ENCODE data around the gene METAP1D. TPM values are rescaled to one million over a fixed set of nuclear protein-coding genes. Genes with fewer than 3 reads are reported as not detected.

The METAP1D gene
- total RNA-seq, 1 donor from 2014 or later = 8.2 TPM

DNA sequence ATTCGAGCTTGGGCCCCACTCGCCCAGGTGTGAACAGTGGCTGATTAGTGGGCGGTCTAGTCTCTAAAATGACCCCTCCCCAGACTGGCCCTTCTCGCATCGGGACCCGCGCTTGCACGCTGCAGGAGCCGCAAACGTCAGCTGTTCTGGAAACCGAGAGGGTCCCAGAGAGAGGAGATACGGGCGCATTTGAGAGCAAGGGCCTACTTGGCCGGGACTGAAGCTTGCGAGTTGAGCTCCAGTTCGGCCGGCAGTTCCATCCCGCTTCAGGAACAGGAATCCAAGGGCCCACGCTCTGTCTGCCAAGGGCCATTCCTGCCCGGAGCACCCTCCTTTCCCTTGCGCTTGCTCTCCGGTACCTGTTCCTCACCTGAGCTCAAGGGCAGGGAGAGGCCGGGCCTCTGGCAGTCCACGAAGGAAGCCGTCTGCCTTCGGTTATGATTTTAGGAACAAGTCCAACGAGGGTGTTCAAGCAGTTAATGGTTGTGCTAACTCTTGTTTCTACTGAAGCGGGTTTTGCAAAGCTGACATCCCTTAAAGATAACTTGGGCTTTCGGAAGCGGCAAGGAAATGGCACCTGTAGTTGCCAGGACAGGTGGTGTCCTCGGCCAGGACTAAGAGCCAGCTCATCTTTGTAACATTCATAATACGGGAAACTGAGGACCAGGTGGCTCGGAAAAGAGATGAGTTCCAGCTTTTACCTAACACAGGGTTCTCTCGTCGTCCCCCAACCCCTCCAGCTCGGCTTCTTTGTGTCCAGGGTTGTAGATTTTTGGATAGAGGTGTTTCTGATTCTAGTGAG is 81.7 kb downstream of the METAP1D start:
- Histone ChIP-seq H4K20me1 (ENCODE audit: low read depth) (peaks cover 77% of the 10 kb centered on the region), H3K4me3 (no peak overlapping the region), H3K4me1 (peaks cover 17% of the 10 kb centered on the region), H3K9ac (no peak overlapping the region), H2AFZ (replicated peaks) (no peak overlapping the region), H3K27ac (no peak overlapping the region), H3K4me2 (no peak overlapping the region), H3F3A (ENCODE audit: low read depth) (peaks cover 31% of the 10 kb centered on the region), H3K79me2 (ENCODE audit: low read depth) (no peaks in the 10 kb centered on the region), H3K27me3 (peaks cover 100% of the 10 kb centered on the region), H3K9me3 (ENCODE audit: low read depth) (no peaks in the 10 kb centered on the region), H3K36me3 (no peaks in the 10 kb centered on the region)
- Mint-ChIP-seq H3K27ac (no peak overlapping the region), H3K36me3 (peaks cover 3% of the 10 kb centered on the region), H3K4me3 (peak overlapping the region; percentile 27), H3K9me3 (peaks cover 3% of the 10 kb centered on the region), H3K27me3 (ENCODE audit: insufficient read depth, low read depth) (peaks cover 83% of the 10 kb centered on the region), H3K4me1 (peaks cover 35% of the 10 kb centered on the region)
- peak; percentile 64 for DNase-seq (ENCODE audit: low spot score)
- TF ChIP-seq EZH2phosphoT487 (IDR thresholded peaks at IDR 0.05) (peak; percentile 54), EZH2 (IDR thresholded peaks at IDR 0.05) (peak; percentile 96)
- TF ChIP-seq, protein P1, sequence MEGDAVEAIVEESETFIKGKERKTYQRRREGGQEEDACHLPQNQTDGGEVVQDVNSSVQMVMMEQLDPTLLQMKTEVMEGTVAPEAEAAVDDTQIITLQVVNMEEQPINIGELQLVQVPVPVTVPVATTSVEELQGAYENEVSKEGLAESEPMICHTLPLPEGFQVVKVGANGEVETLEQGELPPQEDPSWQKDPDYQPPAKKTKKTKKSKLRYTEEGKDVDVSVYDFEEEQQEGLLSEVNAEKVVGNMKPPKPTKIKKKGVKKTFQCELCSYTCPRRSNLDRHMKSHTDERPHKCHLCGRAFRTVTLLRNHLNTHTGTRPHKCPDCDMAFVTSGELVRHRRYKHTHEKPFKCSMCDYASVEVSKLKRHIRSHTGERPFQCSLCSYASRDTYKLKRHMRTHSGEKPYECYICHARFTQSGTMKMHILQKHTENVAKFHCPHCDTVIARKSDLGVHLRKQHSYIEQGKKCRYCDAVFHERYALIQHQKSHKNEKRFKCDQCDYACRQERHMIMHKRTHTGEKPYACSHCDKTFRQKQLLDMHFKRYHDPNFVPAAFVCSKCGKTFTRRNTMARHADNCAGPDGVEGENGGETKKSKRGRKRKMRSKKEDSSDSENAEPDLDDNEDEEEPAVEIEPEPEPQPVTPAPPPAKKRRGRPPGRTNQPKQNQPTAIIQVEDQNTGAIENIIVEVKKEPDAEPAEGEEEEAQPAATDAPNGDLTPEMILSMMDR (IDR thresholded peaks at IDR 0.05) = no peak

DNA sequence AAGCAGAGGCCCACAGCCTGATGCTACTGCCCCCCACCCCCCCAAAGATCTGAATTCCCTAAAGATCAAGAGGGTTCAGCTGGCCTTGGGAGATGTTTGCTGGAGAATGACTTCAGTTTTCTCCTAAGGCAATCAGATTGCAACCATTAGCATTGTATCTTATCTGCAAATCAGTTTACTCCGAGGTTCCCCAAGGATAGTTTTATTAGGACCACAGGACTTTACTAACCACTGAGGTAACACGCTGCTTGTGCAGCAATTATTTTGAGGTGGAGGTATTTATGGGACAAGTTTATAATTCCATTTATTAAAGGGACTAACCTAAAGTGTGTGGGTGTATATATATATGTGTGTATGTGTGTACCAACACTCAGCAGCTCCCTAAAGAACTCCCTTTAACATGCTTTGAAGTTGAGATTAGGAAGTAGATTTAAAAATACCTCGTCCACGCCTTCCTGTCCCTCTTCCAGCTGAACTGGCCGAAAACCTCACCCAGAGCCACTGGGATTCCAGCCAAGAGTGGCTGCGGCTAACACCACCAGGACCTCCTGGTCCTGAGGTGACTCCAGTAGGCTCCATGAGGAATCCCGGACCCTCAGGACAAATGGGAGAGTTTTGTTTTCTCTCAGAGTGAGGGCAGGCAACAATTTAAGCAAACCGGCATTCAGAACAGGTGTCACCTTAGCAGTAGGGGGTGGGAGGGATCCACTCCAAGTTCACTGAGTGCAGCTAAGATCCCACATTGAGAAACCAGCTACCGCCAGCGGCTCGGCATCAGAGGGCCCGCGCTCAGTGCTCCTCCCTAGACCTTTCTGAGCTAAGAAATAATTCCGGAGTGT is 82.6 kb downstream of the METAP1D start:
- peaks cover 40% of the 10 kb centered on the region for H3F3A ChIP-seq (ENCODE audit: low read depth)
- no peaks in the 10 kb centered on the region for H3K9me3 ChIP-seq (ENCODE audit: low read depth)
- H3K27ac ChIP-seq = no peak overlapping the region
- H3K9ac ChIP-seq = no peak overlapping the region
- peaks cover 3% of the 10 kb centered on the region for H3K9me3 Mint-ChIP-seq
- H3K4me2 ChIP-seq = no peak overlapping the region
- peaks cover 84% of the 10 kb centered on the region for H4K20me1 ChIP-seq (ENCODE audit: low read depth)
- H3K4me1 ChIP-seq = peaks cover 23% of the 10 kb centered on the region
- no peaks in the 10 kb centered on the region for H3K36me3 ChIP-seq
- peak; percentile 25 for DNase-seq (ENCODE audit: low spot score)
- peaks cover 92% of the 10 kb centered on the region for H3K27me3 Mint-ChIP-seq (ENCODE audit: insufficient read depth, low read depth)
- H3K4me3 ChIP-seq = no peak overlapping the region
- TF ChIP-seq EZH2 (IDR thresholded peaks at IDR 0.05) (no peak), EZH2phosphoT487 (IDR thresholded peaks at IDR 0.05) (no peak)
- TF ChIP-seq, protein P1 (IDR thresholded peaks at IDR 0.05) = no peak
- peaks cover 100% of the 10 kb centered on the region for H3K27me3 ChIP-seq
- no peak overlapping the region for H3K27ac Mint-ChIP-seq
- H2AFZ ChIP-seq (replicated peaks) = no peak overlapping the region
- H3K36me3 Mint-ChIP-seq = peaks cover 3% of the 10 kb centered on the region
- no peaks in the 10 kb centered on the region for H3K79me2 ChIP-seq (ENCODE audit: low read depth)
- peaks cover 44% of the 10 kb centered on the region for H3K4me1 Mint-ChIP-seq
- no peak overlapping the region for H3K4me3 Mint-ChIP-seq

DNA sequence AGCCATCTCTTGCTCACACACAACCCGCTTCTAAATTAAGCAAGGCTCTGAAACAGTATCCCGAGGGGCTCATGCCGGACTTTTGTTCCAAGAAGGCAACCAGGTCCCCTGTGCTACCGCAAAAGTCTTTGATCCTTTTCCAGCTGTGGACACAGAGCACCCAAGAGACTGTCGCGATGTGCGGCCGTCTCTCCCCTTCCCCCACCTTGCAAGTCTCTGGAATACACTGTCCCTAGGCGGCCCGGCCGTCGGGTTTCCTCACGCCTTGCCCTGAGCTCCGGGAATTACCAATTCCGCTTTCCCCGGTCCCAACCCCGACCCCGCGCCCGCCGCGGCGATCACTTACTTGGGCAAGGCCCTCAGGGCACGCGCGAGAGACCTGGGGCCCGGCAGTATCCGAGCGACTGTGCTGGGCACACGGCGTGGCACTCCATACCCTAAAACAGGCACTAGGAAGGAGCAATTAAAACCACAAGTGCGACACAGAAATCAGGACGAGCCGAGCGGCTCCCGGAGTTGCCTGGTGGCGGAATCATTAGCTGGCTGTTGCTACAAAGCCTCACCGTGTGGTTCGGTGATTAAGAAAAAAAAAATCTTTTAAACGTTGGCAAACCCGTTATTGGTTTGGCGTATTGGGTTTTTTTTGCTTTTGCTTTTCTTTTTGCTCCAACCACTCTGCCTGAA is 83.3 kb downstream of the METAP1D start:
- peak; percentile 99 for TF ChIP-seq EZH2 (IDR thresholded peaks at IDR 0.05)
- TF ChIP-seq, protein P1 (IDR thresholded peaks at IDR 0.05) = no peak
- TF ChIP-seq EZH2phosphoT487 (IDR thresholded peaks at IDR 0.05) = peak; percentile 99
- no peak overlapping the region for H3K4me3 Mint-ChIP-seq
- Histone ChIP-seq H3K79me2 (ENCODE audit: low read depth) (no peaks in the 10 kb centered on the region), H3K4me2 (no peak overlapping the region), H3K36me3 (no peaks in the 10 kb centered on the region), H3K4me1 (peaks cover 31% of the 10 kb centered on the region), H3K4me3 (no peak overlapping the region), H3K9ac (no peak overlapping the region), H3K27me3 (peaks cover 100% of the 10 kb centered on the region), H3K9me3 (ENCODE audit: low read depth) (no peaks in the 10 kb centered on the region), H3F3A (ENCODE audit: low read depth) (peaks cover 47% of the 10 kb centered on the region), H4K20me1 (ENCODE audit: low read depth) (peaks cover 87% of the 10 kb centered on the region), H2AFZ (replicated peaks) (no peak overlapping the region), H3K27ac (no peak overlapping the region)
- DNase-seq (ENCODE audit: low spot score) = peak; percentile 63
- peaks cover 52% of the 10 kb centered on the region for H3K4me1 Mint-ChIP-seq
- peaks cover 97% of the 10 kb centered on the region for H3K27me3 Mint-ChIP-seq (ENCODE audit: insufficient read depth, low read depth)
- peaks cover 3% of the 10 kb centered on the region for H3K36me3 Mint-ChIP-seq
- no peak overlapping the region for H3K27ac Mint-ChIP-seq
- H3K9me3 Mint-ChIP-seq = peaks cover 3% of the 10 kb centered on the region

Data from neural progenitor cell (in vitro differentiated cells).